ENCODE results near the gene FAM43A. TPM values are rescaled to one million over a fixed set of nuclear protein-coding genes. Genes with fewer than 3 reads are reported as not detected.

FAM43A gene
- total and polyA plus RNA-seq, 10 of the 15 experiments (the other 5 are each of a cell fraction or from before 2014, with no cell fraction given): 0.27 to 5.0 (median 1.1) TPM

GRCh38 chr3:194728986-194729385 is 43.3 kb downstream of the FAM43A start:
- Histone ChIP-seq H3K27ac (ENCODE audit: control insufficient read depth, insufficient read depth) (no peak overlapping the region), H3K79me2 (ENCODE audit: control insufficient read depth, insufficient read depth, low read length) (no peaks in the 10 kb centered on the region), H2AFZ (ENCODE audit: control insufficient read depth, low read depth, low read length) (no peak overlapping the region), H3K4me1 (ENCODE audit: control insufficient read depth, insufficient read depth, low read length) (no peaks in the 10 kb centered on the region), H4K20me1 (ENCODE audit: control insufficient read depth, insufficient read depth) (no peaks in the 10 kb centered on the region), H3K36me3 (ENCODE audit: control insufficient read depth in 2 of 2, insufficient read depth in 2 of 2, low read length in 1 of 2) (no peaks in the 10 kb centered on the region), H3K27me3 (replicated peaks in 1 of 2; ENCODE audit: control insufficient read depth in 2 of 2, insufficient read depth in 2 of 2, low read length in 1 of 2) (peaks cover 0 to 2% of the 10 kb centered on the region in 2 experiments; a peak in 1 of 4 replicates), H3K9ac (ENCODE audit: control insufficient read depth, insufficient read depth, low read length) (no peak overlapping the region), H3K9me3 (replicated peaks; ENCODE audit: control insufficient read depth, insufficient read depth, low read length) (no peaks in the 10 kb centered on the region), H3K4me3 (no peak overlapping the region), H3K4me2 (ENCODE audit: control insufficient read depth, insufficient read depth) (no peak overlapping the region)
- RAD21 ChIA-PET (ENCODE audit: unreplicated experiment): no interaction called here
- CTCF ChIA-PET: interaction anchor here (0.6 kb wide), 1 partner anchor 8 kb away, joined by 3 read pairs; no protein-coding TSS in a partner anchor
- intact Hi-C loops (cut with micrococcal nuclease; ENCODE audit: unreplicated experiment) (no loop called here), in situ Hi-C loops (cut with MboI) (no loop called here)
- BruUV-seq (replicated peaks): no TSS peak
- FAIRE-seq (peak; percentile 78), DNase-seq (ENCODE audit: low read depth, low spot score) (no peak), ATAC-seq (no peak)
- 72% methylated on average over 2 of the region's 2 CpGs for WGBS (ENCODE audit: insufficient coverage, insufficient replicate concordance, low lambda C conversion rate, missing lambda C conversion rate)
- SMC1A ChIA-PET (ENCODE audit: uncharacterized antibody, unreplicated experiment): no interaction called here
- POLR2A ChIA-PET: no interaction called here
- TF ChIP-seq NFYB (IDR thresholded peaks at IDR 0.05; ENCODE audit: insufficient read depth, low read depth, low read length) (no peak), SMC3 (IDR thresholded peaks at IDR 0.05; ENCODE audit: borderline replicate concordance, low read length) (no peak), SPI1 (IDR thresholded peaks at IDR 0.05; ENCODE audit: borderline replicate concordance, insufficient read depth, low read depth, low read length) (no peak), IKZF2 (IDR thresholded peaks at IDR 0.05) (no peak), MAX (IDR thresholded peaks at IDR 0.05; ENCODE audit: low read depth, low read length) (no peak), YY1 (IDR thresholded peaks at IDR 0.05; ENCODE audit: low read depth, low read length) (no peak), POLR2AphosphoS5 (IDR thresholded peaks at IDR 0.05; ENCODE audit: low read length) (no peak), MTA2 (IDR thresholded peaks at IDR 0.05; ENCODE audit: low read depth) (no peak), NBN (IDR thresholded peaks at IDR 0.05) (no peak), CUX1 (IDR thresholded peaks at IDR 0.05; ENCODE audit: insufficient replicate concordance, low read depth, low read length) (no peak), SIX5 (IDR thresholded peaks at IDR 0.05; ENCODE audit: low read depth, low read length, severe bottlenecking) (no peak), DPF2 (IDR thresholded peaks at IDR 0.05) (no peak), MTA3 (IDR thresholded peaks at IDR 0.05; ENCODE audit: borderline replicate concordance, low read length) (no peak), BHLHE40 (IDR thresholded peaks at IDR 0.05; ENCODE audit: borderline replicate concordance in 1 of 2, low read depth in 2 of 2, low read length in 1 of 2) (no peak), E2F8 (IDR thresholded peaks at IDR 0.05; ENCODE audit: low read depth, partially characterized antibody) (no peak)
- TF ChIP-seq, protein P1, sequence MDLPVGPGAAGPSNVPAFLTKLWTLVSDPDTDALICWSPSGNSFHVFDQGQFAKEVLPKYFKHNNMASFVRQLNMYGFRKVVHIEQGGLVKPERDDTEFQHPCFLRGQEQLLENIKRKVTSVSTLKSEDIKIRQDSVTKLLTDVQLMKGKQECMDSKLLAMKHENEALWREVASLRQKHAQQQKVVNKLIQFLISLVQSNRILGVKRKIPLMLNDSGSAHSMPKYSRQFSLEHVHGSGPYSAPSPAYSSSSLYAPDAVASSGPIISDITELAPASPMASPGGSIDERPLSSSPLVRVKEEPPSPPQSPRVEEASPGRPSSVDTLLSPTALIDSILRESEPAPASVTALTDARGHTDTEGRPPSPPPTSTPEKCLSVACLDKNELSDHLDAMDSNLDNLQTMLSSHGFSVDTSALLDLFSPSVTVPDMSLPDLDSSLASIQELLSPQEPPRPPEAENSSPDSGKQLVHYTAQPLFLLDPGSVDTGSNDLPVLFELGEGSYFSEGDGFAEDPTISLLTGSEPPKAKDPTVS (IDR thresholded peaks at IDR 0.05; ENCODE audit: low read depth, low read length): no peak

Measured in GM12878 (cell line).